ENCODE data around the gene RSPH1. TPM values are rescaled to one million over a fixed set of nuclear protein-coding genes. Genes with fewer than 3 reads are reported as not detected.

The RSPH1 gene
- total RNA-seq, 1 donor from 2014 or later = 0.16 TPM

DNA sequence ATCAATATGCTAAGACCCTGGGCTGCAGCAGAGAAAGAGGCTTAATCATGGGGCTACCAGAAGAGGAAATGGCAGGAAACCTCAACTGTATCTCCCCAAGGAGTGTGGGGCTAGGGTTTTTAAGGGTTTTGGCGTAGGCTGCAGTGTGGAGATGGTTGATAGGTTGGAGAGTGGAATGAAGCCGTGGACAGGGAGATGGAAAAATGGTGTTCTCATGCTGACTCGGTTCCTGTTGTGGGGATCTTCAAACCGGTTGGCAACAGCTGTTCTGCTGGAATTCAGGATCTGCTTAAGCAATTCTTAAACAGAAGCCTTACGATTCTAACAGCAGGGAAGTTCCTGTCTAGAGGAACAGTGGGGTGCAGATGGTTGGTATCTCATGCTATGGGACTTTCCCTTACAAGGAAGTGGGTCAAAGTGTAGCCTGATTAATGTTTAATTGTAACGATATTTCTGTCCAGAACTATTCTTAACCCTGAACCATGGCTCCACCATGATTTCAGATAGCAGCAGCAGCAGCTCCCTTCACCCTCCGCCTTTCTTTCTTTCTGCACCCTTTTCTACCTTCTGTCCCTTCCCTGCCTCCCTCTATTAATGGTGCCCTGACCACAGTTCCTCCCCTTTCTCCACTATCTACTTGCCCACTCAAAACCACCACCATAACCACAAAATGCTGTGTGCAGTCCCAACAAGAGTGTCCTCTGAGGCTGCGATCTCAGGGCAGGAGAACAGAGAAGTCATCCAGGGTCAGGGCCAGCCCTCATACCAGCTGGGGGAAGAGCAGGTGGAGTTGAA is 30.8 kb downstream of the RSPH1 start:
- DNase-seq = no peak

DNA sequence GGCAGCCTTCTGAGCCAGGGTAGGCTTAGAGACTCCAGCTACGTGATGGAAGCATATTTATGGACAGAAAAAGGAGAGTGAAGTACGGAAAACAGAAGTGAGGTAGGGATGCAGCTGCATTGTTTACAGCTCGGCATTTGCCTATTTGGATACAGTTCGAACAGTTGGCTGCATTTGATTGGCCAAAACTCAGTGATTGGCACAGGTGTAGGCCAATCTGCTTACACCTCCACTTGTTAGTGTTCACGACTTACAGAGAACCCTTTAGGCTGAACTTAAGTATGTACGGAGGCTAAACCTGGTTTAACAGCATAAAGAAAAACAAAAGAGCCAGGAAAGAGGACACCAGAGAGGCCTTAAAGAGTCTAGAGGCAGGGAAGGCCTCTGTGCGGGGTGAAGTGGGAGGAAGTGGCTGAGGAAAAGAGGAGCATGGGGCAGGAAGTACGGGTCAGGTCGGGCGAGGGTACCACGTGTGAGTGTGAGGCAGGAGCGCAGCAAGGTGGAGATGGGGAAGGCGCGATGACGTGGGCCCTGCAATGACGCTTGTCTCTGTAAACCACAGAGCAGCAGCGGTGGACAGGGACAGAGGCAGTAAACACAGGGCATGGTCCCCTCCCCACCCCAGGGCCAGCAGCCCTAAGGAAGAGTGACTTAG is 32.0 kb downstream of the RSPH1 start:
- no peak for DNase-seq

DNA sequence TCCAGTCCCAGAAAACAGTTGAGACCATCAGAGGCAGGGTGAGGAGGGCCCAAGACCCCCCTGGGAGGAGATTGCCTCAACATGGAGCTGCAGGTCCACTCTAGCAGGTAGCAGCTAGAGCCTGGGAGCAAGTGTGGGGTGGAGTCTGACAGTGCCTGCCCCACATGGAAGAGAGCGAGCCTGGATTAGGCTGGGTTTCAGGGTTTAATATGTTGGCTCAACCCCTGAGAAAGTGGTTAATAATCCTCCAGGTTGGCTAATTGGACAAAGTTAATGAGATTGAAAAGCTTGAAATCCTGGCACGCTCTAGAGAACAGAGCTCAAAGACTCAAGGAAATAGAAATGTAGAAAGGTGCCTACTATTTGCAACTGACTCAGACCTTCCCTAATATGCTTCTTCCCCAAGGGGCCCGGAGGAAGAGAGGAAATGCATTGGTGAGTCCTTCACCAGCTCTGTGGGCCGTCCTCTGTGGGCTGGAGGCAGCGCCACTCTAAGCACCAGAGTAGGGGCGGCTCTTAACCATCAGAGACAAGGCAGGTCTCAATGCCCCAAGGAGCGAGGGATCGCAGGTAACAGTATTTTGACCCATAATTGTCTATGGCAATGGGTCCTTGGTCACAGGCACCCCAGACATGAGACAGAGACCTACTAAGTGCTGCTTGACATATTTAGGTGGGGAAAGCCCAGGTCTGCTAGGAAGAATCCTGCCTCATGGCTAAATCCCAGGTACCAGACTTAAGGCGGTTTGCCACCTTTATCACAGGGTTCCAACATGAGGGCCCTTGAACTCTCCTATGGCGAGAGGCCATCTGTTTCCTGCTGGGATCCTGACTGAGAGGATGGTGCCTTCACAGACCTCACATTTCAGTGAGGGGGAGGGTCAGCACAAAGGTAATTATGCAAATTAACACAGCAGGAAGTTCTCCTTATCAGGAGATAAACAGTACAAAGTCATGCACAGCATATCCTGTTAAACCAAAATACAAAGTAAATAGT is 33.8 kb downstream of the RSPH1 start:
- DNase-seq = no peak

DNA sequence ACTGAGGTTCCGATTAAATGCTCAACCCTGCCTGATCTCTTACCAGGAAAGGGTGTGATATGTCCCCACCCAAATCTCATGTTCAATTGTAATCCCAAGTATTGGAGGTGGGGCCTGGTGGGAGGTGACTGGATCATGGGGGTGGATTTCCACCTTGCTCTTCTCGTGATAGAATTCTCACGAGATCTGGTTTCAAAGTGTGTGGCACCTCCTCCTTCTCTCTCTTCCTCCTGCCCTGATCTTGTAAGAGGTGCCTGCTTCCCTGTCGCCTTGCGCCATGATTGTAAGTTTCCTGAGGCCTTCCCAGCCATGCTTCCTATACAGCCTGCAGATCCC is 34.9 kb downstream of the RSPH1 start:
- DNase-seq = no peak

DNA sequence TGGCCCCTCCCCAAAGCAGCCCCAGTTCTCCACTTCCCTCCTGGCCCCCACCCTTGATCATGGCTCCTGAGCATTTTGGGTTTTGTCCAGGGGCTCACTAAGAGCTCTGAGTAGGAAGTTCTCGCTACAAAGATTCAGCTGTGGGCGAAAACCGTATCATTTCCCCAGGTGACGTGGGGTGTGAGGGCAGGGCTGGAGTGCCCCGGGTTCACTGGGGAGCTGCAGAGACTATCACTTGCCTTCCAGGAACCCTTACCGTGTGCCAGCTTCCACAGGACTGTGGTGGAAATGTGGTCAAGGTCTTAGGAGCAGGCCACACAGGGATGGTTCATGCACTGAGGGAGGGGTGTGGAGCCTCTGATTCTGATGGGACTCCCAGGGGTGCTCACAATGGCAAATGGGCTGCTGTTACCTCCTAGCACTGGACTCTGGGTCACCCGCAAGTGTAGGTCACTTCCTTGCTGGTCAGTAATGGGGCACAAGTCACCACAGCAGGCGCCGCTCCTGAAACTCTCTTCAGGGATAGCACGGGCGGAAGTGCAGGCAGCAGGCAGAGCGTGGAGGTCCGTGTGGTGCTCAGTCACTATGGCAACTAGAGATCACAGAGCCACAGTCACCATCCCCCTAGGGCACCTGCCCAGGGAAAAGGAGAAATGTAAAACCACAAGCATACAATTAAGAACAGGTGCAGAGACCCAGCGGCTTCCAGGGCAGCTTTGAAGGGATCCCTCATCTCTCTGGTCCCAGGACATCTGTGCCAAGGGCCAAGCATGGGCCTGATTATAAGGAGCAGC is 35.4 kb downstream of the RSPH1 start:
- DNase-seq = no peak

DNA sequence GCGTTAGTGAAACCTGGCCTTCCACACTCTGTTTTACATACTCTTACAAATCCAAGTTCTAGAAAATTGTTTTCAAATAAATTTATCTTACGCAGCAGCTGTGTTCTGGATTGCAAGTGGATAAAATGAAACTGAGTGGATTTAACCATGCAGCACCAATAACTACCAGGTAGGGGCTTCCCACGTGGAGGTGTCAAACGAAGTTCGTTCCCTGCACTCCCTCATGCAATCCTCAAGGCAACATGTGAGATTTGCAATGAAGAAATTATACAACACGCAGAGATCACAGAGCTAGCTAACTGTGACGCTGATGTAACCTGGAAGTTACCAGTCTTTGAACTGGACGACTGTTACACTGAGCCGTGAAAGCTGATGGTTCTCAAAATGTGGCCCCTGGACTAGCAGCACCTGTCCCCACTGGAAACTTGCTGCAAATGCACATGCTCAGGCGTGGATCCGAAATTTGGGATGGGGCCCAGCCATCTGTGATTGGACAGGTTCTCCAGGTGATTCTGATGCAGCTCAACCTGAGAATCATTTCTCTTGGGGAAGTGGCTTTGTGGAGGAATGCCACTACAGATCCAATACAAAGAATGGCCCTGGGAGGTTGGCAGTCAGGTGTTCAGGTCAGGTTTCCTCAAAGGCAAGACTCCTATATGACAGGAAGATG is 36.3 kb downstream of the RSPH1 start:
- no peak for DNase-seq

DNA sequence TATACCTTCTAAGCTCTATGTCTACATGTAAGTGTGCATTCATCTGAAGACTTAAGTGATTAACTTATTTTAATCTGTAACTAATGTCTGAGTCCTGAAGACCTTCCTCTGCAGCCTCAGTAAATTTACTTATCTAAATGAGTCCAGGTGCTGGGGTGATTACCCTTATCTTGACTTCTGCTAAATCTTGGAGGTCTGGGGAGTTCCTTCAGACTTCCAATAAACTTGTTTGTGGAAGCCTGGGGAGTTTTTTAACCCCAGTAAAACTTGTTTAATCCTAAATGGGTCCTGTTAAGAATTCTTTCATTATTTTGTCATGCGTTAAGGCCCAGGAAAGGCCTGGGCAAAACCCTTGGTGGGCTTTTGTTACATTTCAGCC is 37.0 kb downstream of the RSPH1 start:
- no peak for DNase-seq

DNA sequence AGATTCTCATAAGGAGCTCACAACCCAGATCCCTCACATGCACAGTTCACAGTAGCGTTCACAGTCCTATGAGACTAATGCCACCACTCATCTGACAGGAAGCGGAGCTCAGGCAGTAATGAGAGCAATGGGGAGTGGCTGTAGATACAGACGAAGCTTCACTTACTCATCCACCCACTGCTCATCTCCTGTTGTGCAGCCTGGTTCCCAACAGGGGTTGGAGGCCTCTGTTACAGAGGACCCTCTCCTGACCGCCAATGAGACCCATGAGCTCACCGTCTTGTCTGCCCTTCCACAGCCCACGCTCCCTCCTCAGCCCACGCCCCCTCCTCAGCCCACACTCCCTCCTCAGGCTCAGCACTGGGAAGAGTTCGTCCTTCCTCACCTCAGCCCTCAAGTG is 39.6 kb downstream of the RSPH1 start:
- no peak for DNase-seq

DNA sequence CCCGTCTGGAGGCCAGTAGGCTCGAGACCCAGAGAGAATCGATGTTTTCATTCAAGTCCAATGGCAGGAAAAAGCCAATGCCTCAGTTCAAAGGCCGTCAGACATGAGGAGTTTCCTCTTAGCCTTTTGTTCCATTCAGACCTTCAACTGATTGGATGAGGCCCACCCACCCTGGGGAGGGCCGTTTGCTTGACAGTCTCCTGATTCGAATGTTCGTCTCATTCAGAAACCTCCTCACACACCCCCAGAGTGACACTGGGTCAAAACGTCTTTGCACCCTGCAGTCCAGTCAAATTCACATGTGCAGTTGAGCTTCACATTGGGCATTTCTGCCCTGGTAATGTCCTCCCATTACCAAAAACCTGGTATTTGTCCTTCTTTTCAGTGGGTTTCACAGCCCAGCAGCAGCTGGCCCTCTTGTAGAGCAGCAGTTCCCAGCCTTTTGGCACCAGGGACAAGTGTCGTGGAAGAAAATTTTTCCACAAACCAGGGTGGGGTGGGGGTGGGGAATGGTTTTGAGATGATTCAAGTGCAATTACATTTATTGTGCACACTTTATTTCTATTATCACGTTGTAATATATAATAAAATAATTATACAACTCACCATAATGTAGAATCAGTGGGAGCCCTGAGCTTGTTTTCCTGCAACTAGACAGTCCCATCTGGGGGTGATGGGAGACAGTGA is 40.1 kb downstream of the RSPH1 start:
- DNase-seq = no peak

DNA sequence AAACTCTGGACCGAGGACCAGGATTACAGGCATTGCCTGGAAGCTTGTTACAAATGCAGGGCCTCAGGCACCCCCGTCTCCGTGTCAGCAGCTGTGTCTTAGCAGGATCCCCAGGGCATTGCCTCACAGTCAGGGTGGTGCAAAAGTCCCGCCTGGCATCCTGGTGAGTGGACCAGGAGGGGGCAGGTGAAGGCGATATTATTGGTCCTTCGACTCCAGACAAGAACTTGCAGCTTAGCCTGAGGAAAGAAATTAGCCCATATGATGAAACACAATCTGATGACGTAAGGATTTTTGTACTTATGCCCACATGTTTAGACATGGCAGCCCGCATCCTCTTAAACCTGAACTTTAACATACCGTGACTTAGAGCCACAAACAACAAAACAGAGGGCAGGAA is 40.8 kb downstream of the RSPH1 start:
- DNase-seq = no peak

DNA sequence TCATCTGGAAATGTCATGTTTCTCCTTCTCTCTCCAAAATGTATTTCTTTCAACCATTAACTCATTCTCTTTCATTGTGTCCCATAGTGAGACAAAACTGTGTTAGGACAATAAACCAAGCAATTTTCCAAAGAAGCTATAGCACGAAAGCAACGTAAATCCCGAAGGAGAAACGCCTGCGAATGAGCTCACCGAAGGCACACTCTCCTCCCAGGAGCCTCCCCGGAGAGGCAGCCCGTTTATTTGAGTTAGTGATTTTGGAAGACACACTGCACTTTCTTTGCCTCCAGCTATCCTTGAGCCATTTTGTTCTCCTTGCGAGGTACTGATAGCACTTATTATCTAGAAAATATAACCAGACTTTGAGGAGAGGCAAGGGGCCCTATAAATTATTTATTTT is 41.2 kb downstream of the RSPH1 start:
- no peak for DNase-seq

DNA sequence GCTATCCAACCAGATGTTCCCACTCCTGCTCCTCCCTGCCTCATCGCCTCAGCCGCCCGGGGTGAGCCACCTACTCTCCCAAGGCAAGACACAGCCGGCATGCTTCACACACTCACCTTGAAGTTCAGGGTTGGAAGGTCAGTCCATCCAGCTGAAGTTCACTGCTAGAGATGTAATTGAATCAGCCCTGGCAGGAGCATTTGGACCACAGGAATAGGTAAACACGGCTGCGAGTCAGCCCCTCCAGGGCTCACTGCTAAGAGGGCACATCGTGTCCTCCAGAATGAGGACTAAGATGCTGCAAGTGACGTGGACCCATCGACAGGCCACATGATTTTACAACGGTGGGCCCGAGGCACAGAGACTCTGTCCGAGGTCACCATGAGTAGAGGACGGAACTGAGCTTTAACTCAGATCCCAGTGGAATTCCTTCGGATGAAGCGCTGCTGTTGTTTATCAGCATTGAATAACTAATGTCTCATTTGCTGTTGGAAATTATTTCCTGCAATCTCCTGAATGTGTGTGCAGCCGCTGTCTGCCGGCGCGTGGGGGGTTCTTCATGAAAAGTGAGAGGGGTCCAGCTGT is 41.9 kb downstream of the RSPH1 start:
- DNase-seq = no peak

DNA sequence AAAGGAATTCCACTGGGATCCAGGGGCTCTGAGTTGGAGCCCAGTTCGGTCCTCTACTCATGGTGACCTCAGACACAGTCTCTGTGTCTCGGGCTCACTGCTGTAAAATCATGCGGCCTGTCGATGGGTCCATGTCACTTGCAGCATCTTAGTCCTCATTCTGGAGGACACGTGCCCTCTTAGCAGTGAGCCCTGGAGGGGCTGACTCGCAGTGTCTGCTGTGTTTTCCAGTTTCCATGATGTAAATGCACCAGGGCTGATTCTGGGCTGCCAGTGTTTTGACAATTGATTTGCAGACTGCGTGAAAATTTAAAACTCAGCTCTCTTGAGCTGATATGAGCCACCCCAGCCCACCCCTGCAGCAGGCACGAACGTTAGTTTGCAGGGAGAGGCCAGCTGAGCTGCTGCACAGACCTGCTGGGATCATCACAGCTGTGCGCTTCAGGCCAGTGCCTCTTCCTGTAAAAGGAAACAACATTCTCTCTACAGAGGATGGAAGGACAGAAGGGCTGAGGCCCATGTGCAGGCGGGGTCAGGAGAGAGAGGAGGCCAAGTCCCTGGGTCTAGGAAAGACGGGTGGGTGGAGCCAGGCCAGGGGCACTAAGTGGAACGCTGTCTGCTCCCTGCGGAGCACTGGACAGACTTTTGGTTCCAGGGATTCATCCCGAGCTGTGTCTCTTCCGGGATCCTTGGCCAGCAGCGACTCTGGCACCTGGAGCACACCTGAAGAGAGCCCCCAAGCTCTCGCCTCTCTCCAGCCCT is 42.6 kb downstream of the RSPH1 start:
- DNase-seq = no peak

DNA sequence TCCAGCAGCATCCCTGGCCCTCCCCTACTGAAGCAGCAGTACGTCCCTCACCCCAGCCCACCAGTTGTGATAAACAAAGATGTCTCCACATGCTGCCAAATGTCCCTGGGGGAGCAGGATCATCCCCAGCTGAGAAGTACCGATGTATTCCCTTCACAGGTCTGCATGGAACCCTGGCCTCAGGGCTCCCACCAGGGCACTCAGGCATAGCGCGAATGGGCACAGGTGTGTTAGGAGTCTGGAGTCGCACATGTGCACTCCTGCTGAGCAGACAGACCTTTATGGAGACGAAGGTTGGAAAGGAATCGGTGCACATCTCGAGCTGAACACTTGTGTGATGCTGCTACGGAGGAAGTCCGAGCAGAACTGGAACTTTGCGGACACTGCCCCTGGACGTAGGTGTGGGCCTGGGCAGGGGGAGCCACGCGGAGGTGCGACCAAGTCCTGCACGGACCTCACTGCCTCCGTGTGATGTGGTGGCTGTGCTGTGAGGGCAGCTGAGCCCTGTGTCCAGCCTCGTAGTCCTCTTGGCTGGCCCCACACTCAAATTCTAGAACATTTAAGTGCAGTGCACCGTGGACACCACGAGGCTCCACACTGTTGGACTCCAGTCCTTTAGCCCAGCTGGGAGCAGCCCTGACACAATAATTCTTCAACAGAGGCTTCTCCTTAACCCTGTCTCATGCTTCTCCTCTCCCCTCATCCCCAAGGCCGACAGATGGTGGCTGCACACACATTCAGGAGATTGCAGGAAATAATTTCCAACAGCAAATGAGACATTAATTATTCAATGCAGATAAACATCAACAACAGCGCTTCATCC is 43.4 kb downstream of the RSPH1 start:
- no peak for DNase-seq

DNA sequence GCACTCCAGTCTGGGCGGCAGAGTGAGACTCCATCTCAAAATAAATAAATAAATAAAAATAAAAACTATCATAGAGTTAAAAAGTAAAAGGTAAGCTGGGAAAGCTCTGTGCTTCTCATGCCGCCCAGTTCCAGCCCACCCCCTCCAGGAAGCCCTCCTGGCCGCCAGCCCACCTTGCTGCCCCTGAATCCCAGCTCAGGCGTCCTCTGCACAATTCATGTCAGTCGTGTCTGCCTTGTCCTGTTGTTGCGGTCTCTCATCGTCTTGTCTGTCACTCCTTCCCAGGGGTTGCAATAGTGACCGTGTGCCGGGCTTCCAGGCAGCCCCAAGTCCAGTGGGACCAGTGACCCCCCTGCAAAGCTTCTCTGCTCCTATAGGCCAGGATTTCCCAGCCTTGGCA is 44.1 kb downstream of the RSPH1 start:
- no peak for DNase-seq

DNA sequence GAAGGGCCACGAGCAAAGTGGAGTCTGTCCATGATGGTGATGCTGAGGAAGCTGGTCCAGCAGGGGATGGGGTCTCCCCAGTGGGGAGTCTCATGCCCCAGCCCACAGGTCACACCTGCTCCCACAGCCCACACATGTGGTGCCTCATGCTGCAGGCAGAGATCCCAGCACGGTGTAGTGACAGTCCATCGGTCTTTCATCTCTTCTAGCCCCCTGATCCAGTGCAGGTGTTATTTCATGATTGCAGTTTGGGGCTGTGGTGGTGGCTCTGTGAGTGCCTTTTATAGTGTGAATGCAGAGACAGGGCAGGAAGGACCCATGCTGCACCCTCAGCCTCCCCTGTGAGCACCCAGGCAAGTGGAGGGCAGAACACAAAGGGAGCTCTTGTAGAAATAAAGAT is 47.3 kb downstream of the RSPH1 start:
- no peak for DNase-seq

DNA sequence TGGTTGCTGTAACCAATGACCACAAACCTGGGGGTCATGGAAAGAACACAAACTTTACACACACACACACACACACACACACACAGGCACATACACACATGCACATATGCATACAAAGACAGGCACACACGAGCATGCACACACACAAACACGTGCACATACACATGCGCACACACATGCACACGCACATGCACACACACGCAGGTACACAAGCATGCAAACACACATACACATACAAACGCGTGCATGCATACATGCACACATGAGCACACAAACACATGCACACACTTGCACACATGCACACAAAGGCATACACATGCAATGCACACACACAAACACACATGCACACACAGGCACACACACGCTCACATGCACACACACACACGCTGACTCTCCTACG is 48.3 kb downstream of the RSPH1 start:
- no peak for DNase-seq

DNA sequence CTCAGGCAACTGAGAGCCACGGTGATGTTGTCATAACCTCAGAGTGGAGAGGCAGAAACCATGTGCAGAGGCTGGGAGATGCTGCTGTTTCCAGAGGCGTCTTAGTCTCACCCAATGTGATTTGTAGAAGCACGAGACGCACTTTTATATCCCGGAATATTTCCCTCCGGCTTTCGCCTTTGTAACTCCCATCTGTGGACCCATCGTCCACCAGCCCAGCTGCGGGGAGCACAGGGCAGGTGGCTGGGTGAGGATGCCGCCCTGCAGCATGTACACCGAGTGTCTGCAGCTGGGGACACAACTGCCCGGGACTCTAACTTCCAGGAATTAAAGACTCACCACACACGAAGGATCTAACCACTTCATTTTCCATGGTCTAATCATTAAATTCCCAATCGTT is 48.8 kb downstream of the RSPH1 start:
- no peak for DNase-seq

DNA sequence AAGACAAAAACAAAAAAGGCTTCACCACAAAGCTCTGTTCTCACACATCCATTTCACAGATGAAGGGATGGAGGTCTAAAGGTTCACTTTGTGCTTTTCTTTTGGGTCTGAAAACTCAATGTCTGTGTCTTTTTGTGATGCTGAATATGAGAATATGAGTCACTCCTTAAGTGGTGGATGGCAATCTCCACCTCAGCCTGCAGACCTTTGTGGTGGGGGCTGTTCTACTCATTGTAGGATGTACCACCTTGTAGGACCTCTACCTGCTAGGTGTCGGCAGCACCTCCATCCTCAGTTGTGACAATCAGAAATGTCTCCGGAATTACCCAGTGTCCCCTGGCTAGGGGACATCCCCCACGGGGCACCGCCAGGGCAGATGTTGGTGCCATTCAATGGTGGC is 49.5 kb downstream of the RSPH1 start:
- no peak for DNase-seq

Data from occipital lobe (tissue), 2 donors.